Gastroesophageal sphincter (tissue), 4 donors: ENCODE results near the gene FIGNL1. TPM values are rescaled to one million over a fixed set of nuclear protein-coding genes. Genes with fewer than 3 reads are reported as not detected.

Experiments
- ATAC-seq: fragments of 150-250 bp; one replicate; pipeline ENCODE4 v1.9.1; 2016; ENCODE audit warnings: mild to moderate bottlenecking, moderate library complexity
- H3K27ac ChIP-seq, 4 donors: fragments of 200-600 bp; sonication (generic) in 3 of 4; 1 replicate in 3 of 4; 2 replicates in 1 of 4; pipeline ENCODE4 v1.5.1; 2016 to 2019
- H3K27me3 ChIP-seq: fragments of 200-600 bp; sonication (generic); one replicate; pipeline ENCODE4 v1.5.1; 2019
- H3K36me3 ChIP-seq, 2 donors: fragments of 200-600 bp; sonication (generic); one replicate each; pipeline ENCODE4 v1.5.1; 2019; ENCODE audit warnings: control low read depth in 1 of 2
- H3K4me1 ChIP-seq, 3 donors: fragments of 200-600 bp; sonication (generic); 1 replicate in 2 of 3; 2 replicates in 1 of 3; pipeline ENCODE4 v1.5.1; 2016 to 2019; ENCODE audit warnings: control low read depth in 2 of 3
- H3K4me3 ChIP-seq, 2 donors: fragments of 200-600 bp; sonication (generic); one replicate each; pipeline ENCODE4 v1.5.1; 2019; ENCODE audit warnings: mild to moderate bottlenecking in 1 of 2, moderate library complexity in 1 of 2
- H3K9me3 ChIP-seq, 3 donors: fragments of 200-600 bp; sonication (generic); one replicate each; pipeline ENCODE4 v1.5.1; 2017 to 2019; ENCODE audit warnings: control low read depth in 2 of 3
- CTCF ChIP-seq, 4 experiments: fragments of 200-600 bp in 2 of 4; fragments of 450-650 bp in 2 of 4; sonication (generic) in 1 of 4; IDR thresholded peaks; one replicate each; pipeline ENCODE4 v1.5.1; 2017 to 2019; ENCODE audit warnings: antibody characterized with exemption in 4 of 4, mild to moderate bottlenecking in 2 of 4, moderate library complexity in 2 of 4
- EP300 ChIP-seq: sonication (generic); formaldehyde crosslinking; IDR thresholded peaks from one replicate; pipeline ENCODE4 v1.6.1; 2017; ENCODE audit warnings: antibody characterized with exemption, mild to moderate bottlenecking
- POLR2A ChIP-seq, 2 donors: fragments of 450-650 bp; IDR thresholded peaks; one replicate each; pipeline ENCODE4 v1.6.1; 2017; ENCODE audit warnings: antibody characterized with exemption in 2 of 2, mild to moderate bottlenecking in 2 of 2, moderate library complexity in 1 of 2
- POLR2AphosphoS5 ChIP-seq: sonication (generic); formaldehyde crosslinking; IDR thresholded peaks from one replicate; pipeline ENCODE4 v1.6.1; 2017; ENCODE audit warnings: antibody characterized with exemption
- WGBS, 2 donors: methylation state at CpG; one replicate each; pipeline ENCODE4 v1.1.5; 2018; ENCODE audit warnings: low coverage in 1 of 2; 5-methylcytosine and 5-hydroxymethylcytosine counted together
- total RNA-seq, 4 donors: library from RNA; depleted of rRNA; stranded (reverse); fragments of >200 nt; gene quantifications; one replicate each; pipeline ENCODE4 v1.1.0, GENCODE V29; 2016

Gene FIGNL1
- total RNA-seq, 4 donors from 2014 or later, result 5.0 to 8.5 (median 6.4) TPM

- Histone ChIP-seq H3K4me1 (no peaks in the 10 kb centered on the region), H3K27ac (no peak overlapping the region), H3K4me3 (no peak overlapping the region), H3K27me3 (no peaks in the 10 kb centered on the region), H3K9me3 (no peaks in the 10 kb centered on the region), H3K36me3 (no peaks in the 10 kb centered on the region)
- WGBS, 2 donors, result 100% methylated on average over 1 of the region's 1 CpG
- ATAC-seq, result no peak
- TF ChIP-seq CTCF (IDR thresholded peaks at IDR 0.05) (no peak), EP300 (no peak), POLR2AphosphoS5 (no peak), POLR2A (IDR thresholded peaks at IDR 0.05) (no peak)
These were observed 36.4 kb upstream of the FIGNL1 start for GRCh38 chr7:50486512-50486911.

- Histone ChIP-seq H3K36me3 (no peaks in the 10 kb centered on the region), H3K4me3 (no peak overlapping the region), H3K9me3 (no peaks in the 10 kb centered on the region), H3K27me3 (peaks cover 4% of the 10 kb centered on the region), H3K27ac (no peak overlapping the region), H3K4me1 (no peaks in the 10 kb centered on the region)
- ATAC-seq, result no peak
- WGBS, 2 donors, result 86 to 91% methylated on average over 8 of the region's 8 CpGs
- no peak for TF ChIP-seq POLR2A (IDR thresholded peaks at IDR 0.05)
- no peak for TF ChIP-seq EP300
- TF ChIP-seq POLR2AphosphoS5, result no peak
- no peak for TF ChIP-seq CTCF (IDR thresholded peaks at IDR 0.05)
These were observed 31.7 kb upstream of the FIGNL1 start for GRCh38 chr7:50481867-50482266.

- ATAC-seq, result no peak
- no peaks in the 10 kb centered on the region for H3K4me1 ChIP-seq
- H3K4me3 ChIP-seq, result no peak overlapping the region
- no peaks in the 10 kb centered on the region for H3K9me3 ChIP-seq
- TF ChIP-seq EP300 (no peak), POLR2A (IDR thresholded peaks at IDR 0.05) (no peak), POLR2AphosphoS5 (no peak), CTCF (IDR thresholded peaks at IDR 0.05) (no peak)
- no peaks in the 10 kb centered on the region for H3K36me3 ChIP-seq
- H3K27ac ChIP-seq, result no peak overlapping the region
- peaks cover 4% of the 10 kb centered on the region for H3K27me3 ChIP-seq
- 25 to 42% methylated on average over 1 to 2 of the region's 4 CpGs for WGBS, 2 donors
These were observed 30.6 kb upstream of the FIGNL1 start for GRCh38 chr7:50480797-50481196.

- Histone ChIP-seq H3K4me1 (no peaks in the 10 kb centered on the region), H3K4me3 (no peak overlapping the region), H3K9me3 (no peaks in the 10 kb centered on the region), H3K27ac (no peak overlapping the region), H3K36me3 (no peaks in the 10 kb centered on the region), H3K27me3 (peaks cover 4% of the 10 kb centered on the region)
- WGBS, 2 donors, result 74 to 90% methylated on average over 3 to 5 of the region's 7 CpGs
- no peak for ATAC-seq
- TF ChIP-seq POLR2AphosphoS5, result no peak
- TF ChIP-seq CTCF (IDR thresholded peaks at IDR 0.05), result no peak
- no peak for TF ChIP-seq EP300
- no peak for TF ChIP-seq POLR2A (IDR thresholded peaks at IDR 0.05)
These were observed 29.8 kb upstream of the FIGNL1 start for GRCh38 chr7:50479743-50480517.

- 90 to 100% methylated on average over 1 to 2 of the region's 6 CpGs for WGBS, 2 donors
- ATAC-seq, result no peak
- no peaks in the 10 kb centered on the region for H3K4me1 ChIP-seq
- TF ChIP-seq EP300, result no peak
- TF ChIP-seq POLR2A (IDR thresholded peaks at IDR 0.05), result no peak
- TF ChIP-seq CTCF (IDR thresholded peaks at IDR 0.05), result no peak
- TF ChIP-seq POLR2AphosphoS5, result no peak
- H3K36me3 ChIP-seq, result no peaks in the 10 kb centered on the region
- H3K27me3 ChIP-seq, result peaks cover 4% of the 10 kb centered on the region
- no peak overlapping the region for H3K4me3 ChIP-seq
- no peak overlapping the region for H3K27ac ChIP-seq
- no peaks in the 10 kb centered on the region for H3K9me3 ChIP-seq
These were observed 27.5 kb upstream of the FIGNL1 start for GRCh38 chr7:50477640-50478039.
